Measurements from ENCODE around the gene HOXD8. TPM values are rescaled to one million over a fixed set of nuclear protein-coding genes. Genes with fewer than 3 reads are reported as not detected.

The HOXD8 gene
- total RNA-seq, 2 donors from 2014 or later: not detected

GRCh38 chr2:176145085-176145969 lies 15.8 kb downstream of the HOXD8 start:
- Mint-ChIP-seq H3K27me3 (peaks cover 78% of the 10 kb centered on the region), H3K4me1 (no peaks in the 10 kb centered on the region), H3K36me3 (ENCODE audit: low read depth) (peaks cover 3% of the 10 kb centered on the region), H3K9me3 (no peaks in the 10 kb centered on the region), H3K4me3 (no peak overlapping the region), H3K27ac (no peak overlapping the region)
- ATAC-seq (replicated peaks): no peak

- Mint-ChIP-seq H3K4me1 (no peaks in the 10 kb centered on the region), H3K36me3 (ENCODE audit: low read depth) (peaks cover 4% of the 10 kb centered on the region), H3K27ac (no peak overlapping the region), H3K9me3 (no peaks in the 10 kb centered on the region), H3K4me3 (no peak overlapping the region), H3K27me3 (peaks cover 81% of the 10 kb centered on the region)
- no peak for ATAC-seq (replicated peaks)
These were observed 16.6 kb downstream of the HOXD8 start for GRCh38 chr2:176146101-176146500.

GRCh38 chr2:176146645-176147044 lies 17.1 kb downstream of the HOXD8 start:
- Mint-ChIP-seq H3K36me3 (ENCODE audit: low read depth) (peaks cover 4% of the 10 kb centered on the region), H3K27ac (no peak overlapping the region), H3K27me3 (peaks cover 80% of the 10 kb centered on the region), H3K4me3 (no peak overlapping the region), H3K4me1 (no peaks in the 10 kb centered on the region), H3K9me3 (no peaks in the 10 kb centered on the region)
- no peak for ATAC-seq (replicated peaks)

DNA sequence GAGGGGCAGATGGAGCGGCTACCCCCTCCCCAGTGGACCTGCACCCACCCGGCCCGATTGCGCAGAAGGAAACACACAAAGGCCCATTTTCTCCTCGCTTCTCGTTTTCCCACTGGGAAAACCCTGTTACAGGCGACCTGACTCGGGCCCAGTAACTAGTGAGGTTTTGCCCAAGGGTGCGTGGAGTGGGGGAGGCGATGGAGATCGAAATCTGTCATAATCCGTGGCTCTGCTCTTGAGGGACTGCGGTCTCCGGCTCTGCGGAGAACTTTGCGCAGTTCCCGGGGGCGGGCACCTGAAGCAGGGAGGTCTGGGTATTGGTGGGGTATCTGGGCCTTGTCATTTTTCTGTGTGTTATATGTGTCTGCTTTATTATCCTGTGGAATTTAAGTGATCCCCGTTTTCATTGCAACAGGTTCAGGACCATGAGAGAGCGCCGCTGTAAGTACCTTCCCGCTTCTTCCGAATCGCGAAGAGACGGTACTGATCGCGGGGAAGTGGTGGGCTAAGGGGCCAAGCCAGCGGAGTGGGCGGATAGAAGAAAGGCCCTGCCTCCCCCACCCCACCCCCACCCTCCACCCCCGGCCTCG lies 17.8 kb downstream of the HOXD8 start:
- H3K4me1 Mint-ChIP-seq: no peaks in the 10 kb centered on the region

DNA sequence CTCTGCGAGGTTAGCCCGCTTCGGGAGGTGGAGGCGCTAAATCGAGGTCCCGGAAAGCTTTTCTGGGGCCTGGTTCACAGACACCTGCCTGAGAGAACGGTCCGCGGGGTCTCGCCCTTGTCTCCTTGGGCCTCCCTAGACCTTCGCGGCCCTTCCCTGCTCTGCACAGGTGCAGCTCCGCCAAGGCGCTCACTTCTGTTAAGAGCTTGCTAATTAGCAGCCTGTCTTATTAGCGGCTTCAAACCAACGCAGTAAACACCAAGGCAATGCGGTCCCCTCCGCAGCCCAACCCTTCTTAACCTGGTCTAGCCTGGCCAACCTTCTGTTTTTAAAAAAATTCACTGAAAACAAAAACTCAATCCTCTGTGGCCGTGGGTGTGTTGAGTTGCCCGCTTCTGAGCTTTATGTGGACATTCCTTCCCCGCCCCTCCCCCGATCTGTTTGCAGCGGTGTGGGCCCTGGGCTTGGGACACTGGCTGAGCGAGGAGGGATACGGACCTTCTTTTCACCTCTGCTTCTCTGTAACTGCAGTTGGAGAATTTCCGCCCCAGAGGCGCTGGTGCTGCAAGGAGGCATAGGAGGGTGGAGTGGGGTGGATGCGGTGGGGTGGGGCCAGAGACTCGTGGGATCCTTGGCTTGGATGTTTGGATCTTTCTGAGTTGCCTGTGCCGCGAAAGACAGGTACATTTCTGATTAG lies 18.4 kb downstream of the HOXD8 start:
- peaks cover 4% of the 10 kb centered on the region for H3K36me3 Mint-ChIP-seq (ENCODE audit: low read depth)
- no peak for ATAC-seq (replicated peaks)
- no peak overlapping the region for H3K27ac Mint-ChIP-seq
- H3K4me1 Mint-ChIP-seq: no peaks in the 10 kb centered on the region
- H3K9me3 Mint-ChIP-seq: no peaks in the 10 kb centered on the region
- H3K27me3 Mint-ChIP-seq: peaks cover 71% of the 10 kb centered on the region
- H3K4me3 Mint-ChIP-seq: no peak overlapping the region

More for the DNA sequence above, 17.8 kb downstream of the HOXD8 start:
- H3K27ac Mint-ChIP-seq: no peak overlapping the region
- no peaks in the 10 kb centered on the region for H3K9me3 Mint-ChIP-seq
- peaks cover 4% of the 10 kb centered on the region for H3K36me3 Mint-ChIP-seq (ENCODE audit: low read depth)
- ATAC-seq (replicated peaks): no peak
- no peak overlapping the region for H3K4me3 Mint-ChIP-seq
- peaks cover 73% of the 10 kb centered on the region for H3K27me3 Mint-ChIP-seq

- H3K36me3 Mint-ChIP-seq (ENCODE audit: low read depth): peaks cover 4% of the 10 kb centered on the region
- H3K4me3 Mint-ChIP-seq: no peak overlapping the region
- H3K27me3 Mint-ChIP-seq: peaks cover 65% of the 10 kb centered on the region
- H3K27ac Mint-ChIP-seq: no peak overlapping the region
- H3K4me1 Mint-ChIP-seq: no peaks in the 10 kb centered on the region
- H3K9me3 Mint-ChIP-seq: no peaks in the 10 kb centered on the region
- ATAC-seq (replicated peaks): no peak
These were observed 19.4 kb downstream of the HOXD8 start for GRCh38 chr2:176148751-176149421.

DNA sequence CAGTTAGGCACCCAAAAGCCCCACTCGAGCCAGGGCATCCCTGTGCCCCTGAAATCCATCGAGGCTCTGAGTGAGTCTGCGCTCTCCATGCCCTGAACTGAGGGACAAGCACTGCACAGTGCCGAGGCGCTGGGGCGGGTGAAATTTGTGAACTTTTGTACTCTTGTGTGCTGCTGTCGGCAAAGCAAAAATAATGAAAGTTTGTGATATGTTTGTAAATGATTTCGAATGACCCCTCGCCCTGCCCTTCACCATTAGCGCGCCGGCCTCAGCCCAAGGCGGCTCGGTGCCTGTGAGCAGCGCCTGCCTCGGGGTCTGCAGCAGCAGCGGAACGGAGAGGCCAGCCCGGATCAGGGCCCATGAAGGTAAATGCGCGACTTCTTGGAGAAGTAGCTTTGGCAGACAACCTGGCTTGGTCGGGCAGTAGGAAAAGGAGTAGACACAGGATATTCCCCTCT lies 20.0 kb downstream of the HOXD8 start:
- H3K27ac Mint-ChIP-seq: no peak overlapping the region
- H3K4me3 Mint-ChIP-seq: no peak overlapping the region
- peaks cover 4% of the 10 kb centered on the region for H3K36me3 Mint-ChIP-seq (ENCODE audit: low read depth)
- ATAC-seq (replicated peaks): no peak
- H3K4me1 Mint-ChIP-seq: no peaks in the 10 kb centered on the region
- no peaks in the 10 kb centered on the region for H3K9me3 Mint-ChIP-seq
- H3K27me3 Mint-ChIP-seq: peaks cover 68% of the 10 kb centered on the region

DNA sequence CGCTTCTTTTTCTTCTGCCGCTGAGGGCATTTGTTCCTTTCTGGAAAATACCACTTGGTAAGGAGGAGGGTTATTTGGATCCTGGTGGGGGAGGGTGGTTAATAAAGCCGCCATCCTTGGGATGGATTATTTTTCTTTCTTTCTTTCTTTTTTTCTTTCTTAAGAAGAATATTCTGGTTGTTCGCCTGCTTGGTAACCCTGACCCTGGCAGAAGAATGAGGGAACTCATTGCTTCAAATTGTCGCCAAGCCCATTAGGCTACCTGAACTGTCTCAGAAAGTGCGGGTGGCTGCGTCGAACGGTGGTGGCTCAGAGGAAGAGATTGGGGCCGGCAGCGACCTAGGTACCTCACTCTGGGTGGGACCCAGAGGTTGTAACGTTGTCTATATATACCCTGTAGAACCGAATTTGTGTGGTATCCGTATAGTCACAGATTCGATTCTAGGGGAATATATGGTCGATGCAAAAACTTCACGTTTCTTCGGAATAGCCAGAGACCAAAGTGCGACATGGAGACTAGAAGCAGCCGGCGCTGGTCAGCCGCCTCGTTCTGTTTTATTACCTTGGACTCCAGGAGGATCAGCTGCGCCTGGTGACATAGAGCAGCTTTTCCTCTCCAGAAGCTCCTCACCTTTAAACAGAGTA lies 20.6 kb downstream of the HOXD8 start:
- Mint-ChIP-seq H3K9me3 (no peaks in the 10 kb centered on the region), H3K27me3 (peaks cover 69% of the 10 kb centered on the region), H3K4me1 (no peaks in the 10 kb centered on the region), H3K4me3 (no peak overlapping the region), H3K36me3 (ENCODE audit: low read depth) (peaks cover 4% of the 10 kb centered on the region), H3K27ac (no peak overlapping the region)
- no peak for ATAC-seq (replicated peaks)

DNA sequence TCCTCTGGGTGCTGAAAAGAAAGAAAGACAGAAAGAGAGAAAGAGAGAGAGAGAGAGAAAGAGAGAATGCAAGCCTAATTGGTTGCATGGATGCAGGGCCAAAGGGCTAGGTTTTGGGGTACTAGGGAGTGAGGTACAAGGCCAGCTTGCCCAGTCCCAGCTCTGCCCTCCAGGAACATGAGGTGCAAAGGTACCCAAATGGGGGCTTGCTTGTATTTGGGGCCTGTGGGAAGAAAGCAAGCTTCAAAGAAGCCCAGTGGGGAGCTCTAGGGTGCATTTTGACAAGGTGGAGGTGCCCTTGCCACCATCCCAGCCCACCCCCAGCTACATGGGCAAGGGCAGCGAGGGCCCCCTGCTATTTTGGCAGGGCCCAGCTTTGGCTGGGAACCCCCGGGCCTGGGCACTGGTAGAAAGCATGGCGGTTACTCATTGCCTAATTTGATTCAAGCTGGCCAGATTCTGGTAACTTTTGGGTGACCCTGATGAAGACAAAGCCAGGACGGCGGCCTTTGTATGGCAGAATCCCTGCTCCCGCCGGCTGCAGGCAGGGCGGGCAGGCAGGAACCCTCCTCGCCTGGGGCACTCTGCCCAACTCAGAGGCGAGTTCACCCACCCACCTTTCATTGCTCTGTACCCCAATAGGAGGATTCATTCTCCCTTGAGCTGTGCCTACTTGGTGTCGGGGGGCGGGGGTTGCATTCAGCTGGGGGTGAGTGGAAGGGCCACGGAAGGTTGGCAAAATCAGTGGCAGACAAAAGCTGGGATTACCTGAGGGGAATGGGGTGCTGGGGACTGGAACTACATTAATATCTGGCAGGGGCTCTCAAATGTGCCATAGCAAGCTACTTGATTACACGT lies 21.3 kb downstream of the HOXD8 start:
- no peaks in the 10 kb centered on the region for H3K4me1 Mint-ChIP-seq
- peaks cover 4% of the 10 kb centered on the region for H3K36me3 Mint-ChIP-seq (ENCODE audit: low read depth)
- H3K9me3 Mint-ChIP-seq: no peaks in the 10 kb centered on the region
- H3K27me3 Mint-ChIP-seq: peaks cover 70% of the 10 kb centered on the region
- no peak overlapping the region for H3K27ac Mint-ChIP-seq
- no peak for ATAC-seq (replicated peaks)
- no peak overlapping the region for H3K4me3 Mint-ChIP-seq

GRCh38 chr2:176151442-176152287 lies 22.2 kb downstream of the HOXD8 start, which contains the start of gene HOXD4:
Gene HOXD4, plus strand, starts transcription at chr2:176151550. Its CDS starts 84 bp downstream, at chr2:176151634.
- Mint-ChIP-seq H3K27ac (no peak within 1 kb of the TSS), H3K27me3 (peaks cover 68% of the 10 kb centered on the region), H3K9me3 (no peaks in the 10 kb centered on the region), H3K36me3 (ENCODE audit: low read depth) (peaks cover 4% of the 10 kb centered on the region), H3K4me3 (no peak within 1 kb of the TSS), H3K4me1 (no peaks in the 10 kb centered on the region)
- no peak for ATAC-seq (replicated peaks)

- Mint-ChIP-seq H3K27me3 (peaks cover 64% of the 10 kb centered on the region), H3K9me3 (no peaks in the 10 kb centered on the region), H3K27ac (no peak overlapping the region), H3K36me3 (ENCODE audit: low read depth) (peaks cover 4% of the 10 kb centered on the region), H3K4me1 (no peaks in the 10 kb centered on the region), H3K4me3 (no peak overlapping the region)
- no peak for ATAC-seq (replicated peaks)
These were observed 23.1 kb downstream of the HOXD8 start for GRCh38 chr2:176152350-176153181.

Measured in activated T-helper 17 cell treated with anti-CD3 and anti-CD28 coated beads, Interleukin-2, amount 50 U/mL, for 72 hours (primary cell).